Parathyroid adenoma (tissue), 2 donors: ENCODE results near the gene HOXC12.

Experiments
- H2AFZ ChIP-seq: fragments of 300-600 bp; sonication (generic); one replicate; pipeline ENCODE4 v1.7.0; 2017; ENCODE audit warnings: antibody characterized with exemption, mild to moderate bottlenecking
- H3K27ac ChIP-seq: fragments of 300-600 bp; sonication (generic); one replicate; pipeline ENCODE4 v1.7.0; 2017
- H3K27me3 ChIP-seq: fragments of 300-600 bp; sonication (generic); one replicate; pipeline ENCODE4 v1.7.0; 2017; ENCODE audit warnings: low read length; ENCODE audit not compliant: control insufficient read depth, insufficient read depth
- H3K36me3 ChIP-seq: fragments of 300-600 bp; sonication (generic); one replicate; pipeline ENCODE4 v1.7.0; 2017; ENCODE audit warnings: low read length; ENCODE audit not compliant: control insufficient read depth, insufficient read depth
- H3K4me1 ChIP-seq: fragments of 300-600 bp; sonication (generic); one replicate; pipeline ENCODE4 v1.7.0; 2017; ENCODE audit warnings: control low read depth
- H3K4me2 ChIP-seq: fragments of 300-600 bp; sonication (generic); one replicate; pipeline ENCODE4 v1.7.0; 2017; ENCODE audit warnings: low read length
- H3K4me3 ChIP-seq: fragments of 300-600 bp; sonication (generic); one replicate; pipeline ENCODE4 v1.7.0; 2017; ENCODE audit warnings: low read depth, low read length
- H3K79me2 ChIP-seq: fragments of 300-600 bp; sonication (generic); one replicate; pipeline ENCODE4 v1.7.0; 2017; ENCODE audit warnings: control low read depth
- H3K9ac ChIP-seq: fragments of 300-600 bp; sonication (generic); one replicate; pipeline ENCODE4 v1.7.0; 2017; ENCODE audit warnings: mild to moderate bottlenecking
- H3K9me3 ChIP-seq: fragments of 300-600 bp; sonication (generic); one replicate; pipeline ENCODE4 v1.7.0; 2017; ENCODE audit warnings: low read length; ENCODE audit not compliant: control insufficient read depth
- CTCF ChIP-seq: fragments of 300-600 bp; sonication (generic); IDR thresholded peaks from one replicate; pipeline ENCODE4 v1.7.0; 2017; ENCODE audit warnings: antibody characterized with exemption, mild to moderate bottlenecking
- donor health status: primary hyperparathyroidism.

The HOXC12 gene

GRCh38 chr12:53964315-53964713 lies 9.6 kb downstream of the HOXC12 start:
- H3K4me2 ChIP-seq = no peak overlapping the region
- no peaks in the 10 kb centered on the region for H3K36me3 ChIP-seq
- H3K4me3 ChIP-seq = no peak overlapping the region
- H3K9ac ChIP-seq = no peak overlapping the region
- H3K27me3 ChIP-seq = peaks cover 46% of the 10 kb centered on the region
- no peaks in the 10 kb centered on the region for H3K79me2 ChIP-seq
- no peak for TF ChIP-seq CTCF
- no peaks in the 10 kb centered on the region for H3K9me3 ChIP-seq
- H2AFZ ChIP-seq = no peak overlapping the region
- H3K4me1 ChIP-seq = no peaks in the 10 kb centered on the region
- H3K27ac ChIP-seq = no peak overlapping the region

GRCh38 chr12:53965281-53966084 lies 10.8 kb downstream of the HOXC12 start:
- TF ChIP-seq CTCF = no peak
- Histone ChIP-seq H3K4me3 (no peak overlapping the region), H3K27me3 (peaks cover 44% of the 10 kb centered on the region), H3K36me3 (no peaks in the 10 kb centered on the region), H2AFZ (no peak overlapping the region), H3K4me2 (no peak overlapping the region), H3K27ac (no peak overlapping the region), H3K9ac (no peak overlapping the region), H3K9me3 (no peaks in the 10 kb centered on the region), H3K4me1 (no peaks in the 10 kb centered on the region), H3K79me2 (no peaks in the 10 kb centered on the region)

GRCh38 chr12:53966085-53966384 lies 11.3 kb downstream of the HOXC12 start:
- H3K9me3 ChIP-seq = no peaks in the 10 kb centered on the region
- H2AFZ ChIP-seq = no peak overlapping the region
- no peaks in the 10 kb centered on the region for H3K4me1 ChIP-seq
- peaks cover 46% of the 10 kb centered on the region for H3K27me3 ChIP-seq
- H3K9ac ChIP-seq = no peak overlapping the region
- H3K27ac ChIP-seq = no peak overlapping the region
- no peak for TF ChIP-seq CTCF
- no peak overlapping the region for H3K4me2 ChIP-seq
- H3K79me2 ChIP-seq = no peaks in the 10 kb centered on the region
- H3K4me3 ChIP-seq = no peak overlapping the region
- no peaks in the 10 kb centered on the region for H3K36me3 ChIP-seq

- H3K27me3 ChIP-seq = peaks cover 46% of the 10 kb centered on the region
- no peaks in the 10 kb centered on the region for H3K79me2 ChIP-seq
- H2AFZ ChIP-seq = no peak overlapping the region
- H3K4me1 ChIP-seq = no peaks in the 10 kb centered on the region
- no peak for TF ChIP-seq CTCF
- H3K9me3 ChIP-seq = no peaks in the 10 kb centered on the region
- H3K4me2 ChIP-seq = no peak overlapping the region
- H3K9ac ChIP-seq = no peak overlapping the region
- H3K36me3 ChIP-seq = no peaks in the 10 kb centered on the region
- H3K27ac ChIP-seq = no peak overlapping the region
- no peak overlapping the region for H3K4me3 ChIP-seq
Observed at GRCh38 chr12:53966385-53967133, 11.9 kb downstream of the HOXC12 start.
